HepG2 (cell line): ENCODE measurements around the gene LHPP. TPM values are rescaled to one million over a fixed set of nuclear protein-coding genes. Genes with fewer than 3 reads are reported as not detected.

ENCODE experiments used
- ADNP ChIP-seq: sonication (generic); formaldehyde crosslinking; IDR thresholded peaks from 2 replicates; pipeline ENCODE4 v1.4.0; 2020; ENCODE audit warnings: missing genetic modification reagents
- ATM ChIP-seq: fragments of 450-650 bp; IDR thresholded peaks from 2 replicates; pipeline ENCODE4 v1.7.1; 2017; ENCODE audit warnings: mild to moderate bottlenecking, borderline replicate concordance
- EED ChIP-seq: sonication (generic); formaldehyde crosslinking; IDR thresholded peaks from 2 replicates; pipeline ENCODE4 v1.5.0; 2020; ENCODE audit warnings: mild to moderate bottlenecking, missing genetic modification reagents
- ELK4 ChIP-seq: sonication (generic); formaldehyde crosslinking; IDR thresholded peaks from 2 replicates; pipeline ENCODE4 v1.9.0; 2021; ENCODE audit warnings: missing genetic modification reagents, borderline replicate concordance
- HDAC1 ChIP-seq: sonication (generic); formaldehyde crosslinking; IDR thresholded peaks from 2 replicates; pipeline ENCODE4 v1.5.1; 2020; ENCODE audit warnings: mild to moderate bottlenecking, missing genetic modification reagents
- IKZF1 ChIP-seq: fragments of 450-650 bp; IDR thresholded peaks from 2 replicates; pipeline ENCODE4 v1.7.1; 2016
- MAZ ChIP-seq, 2 experiments: sonication (generic) in 1 of 2; formaldehyde crosslinking in 1 of 2; IDR thresholded peaks; 2 replicates each; pipeline versions ENCODE4 v1.5.0 to v1.6.1; 2012 to 2020; ENCODE audit warnings: low read depth in 2 of 2, mild to moderate bottlenecking in 2 of 2, borderline replicate concordance in 1 of 2, improper control_type of control experiment in 1 of 2, low read length in 1 of 2, missing genetic modification reagents in 1 of 2, moderate library complexity in 1 of 2
- MXD3 ChIP-seq: IDR thresholded peaks from 2 replicates; pipeline ENCODE4 v1.6.1; 2016; ENCODE audit warnings: mild to moderate bottlenecking, missing biosample characterization, missing genetic modification reagents
- SNAPC4 ChIP-seq: sonication (generic); formaldehyde crosslinking; IDR thresholded peaks from 2 replicates; pipeline ENCODE4 v1.4.0; 2020; ENCODE audit warnings: mild to moderate bottlenecking, missing genetic modification reagents
- TBX2 ChIP-seq: sonication (generic); formaldehyde crosslinking; IDR thresholded peaks from 2 replicates; pipeline ENCODE4 v1.5.0; 2020; ENCODE audit warnings: missing genetic modification reagents, mild to moderate bottlenecking, borderline replicate concordance
- TERF1 ChIP-seq: sonication (generic); formaldehyde crosslinking; IDR thresholded peaks from 2 replicates; pipeline ENCODE4 v1.8.0; 2022; ENCODE audit warnings: mild to moderate bottlenecking, missing genetic modification reagents, moderate library complexity
- ZNF180 ChIP-seq: sonication (generic); formaldehyde crosslinking; IDR thresholded peaks from 2 replicates; pipeline ENCODE4 v1.4.0; 2020; ENCODE audit warnings: low read depth, missing genetic modification reagents, borderline replicate concordance
- ZNF335 ChIP-seq: sonication (generic); formaldehyde crosslinking; IDR thresholded peaks from 2 replicates; pipeline ENCODE4 v1.4.0; 2020; ENCODE audit warnings: missing genetic modification reagents
- ZNF501 ChIP-seq: sonication (generic); formaldehyde crosslinking; IDR thresholded peaks from 2 replicates; pipeline ENCODE4 v1.5.1; 2020; ENCODE audit warnings: mild to moderate bottlenecking, moderate library complexity, missing genetic modification reagents
- ZNF607 ChIP-seq: sonication (generic); formaldehyde crosslinking; IDR thresholded peaks from 2 replicates; pipeline ENCODE4 v1.5.1; 2020; ENCODE audit warnings: missing genetic modification reagents, mild to moderate bottlenecking, borderline replicate concordance
- ZNF724P ChIP-seq: sonication (generic); formaldehyde crosslinking; IDR thresholded peaks from 2 replicates; pipeline ENCODE4 v1.8.0; 2022; ENCODE audit warnings: missing genetic modification reagents, borderline replicate concordance
- ZNF766 ChIP-seq: sonication (generic); formaldehyde crosslinking; IDR thresholded peaks from 2 replicates; pipeline ENCODE4 v1.5.0; 2020; ENCODE audit warnings: missing genetic modification reagents, borderline replicate concordance
- ZNF770 ChIP-seq: sonication (generic); formaldehyde crosslinking; IDR thresholded peaks from 2 replicates; pipeline ENCODE4 v1.5.0; 2020; ENCODE audit warnings: mild to moderate bottlenecking, missing genetic modification reagents
- polyA plus RNA-seq, 8 experiments: library from polyadenylated mRNA; depleted of rRNA in 3 of 8; stranded (reverse) in 7 of 8; unstranded in 1 of 8; fragments of >200 nt; fragmentation: Illumina TruSeq in 4 of 8; extraction: Trizol in 4 of 8; gene quantifications; 2 replicates each; pipeline versions ENCODE4 v1.2.1 to v1.2.3, GENCODE V29; 2011 to 2016; ENCODE audit warnings: low read depth in 4 of 8, missing spikeins in 1 of 8, mixed read lengths in 1 of 8; ENCODE audit not compliant: insufficient read depth in 1 of 8
- total RNA-seq, 5 experiments: library from RNA; depleted of rRNA; stranded (reverse); fragments of >200 nt; fragmentation: Illumina TruSeq; extraction: Trizol; gene quantifications; 2 replicates each; pipeline ENCODE4 v1.2.3, GENCODE V29; 2016; ENCODE audit warnings: low read depth in 1 of 5

LHPP gene
- total and polyA plus RNA-seq, 2 of the 13 experiments (the other 11 are each of a cell fraction or from before 2014, with no cell fraction given): 5.2 to 13.1 TPM

GRCh38 chr10:124418726-124419501, 42.7 kb upstream of the LHPP start, which contains the start of gene OAT (continued):
- TF ChIP-seq ZNF180 (CRISPR knock-in tag): no peak
- no peak for TF ChIP-seq IKZF1
- peak; percentile 69; the same call in 1 of the 2 replicates for TF ChIP-seq SNAPC4 (CRISPR knock-in tag)
- TF ChIP-seq EED (CRISPR knock-in tag): no peak
- no peak; the same call in 1 of the 2 replicates for TF ChIP-seq ZNF607 (CRISPR knock-in tag)
- TF ChIP-seq HDAC1 (CRISPR knock-in tag): peak; percentile 54
- peak; percentile 61; the same call in 1 of the 2 replicates for TF ChIP-seq ZNF770 (CRISPR knock-in tag)
- TF ChIP-seq ZNF724P: peak; percentile 28; the same call in 1 of the 2 replicates
- TF ChIP-seq TERF1 (CRISPR knock-in tag): no peak
- TF ChIP-seq ZNF766 (CRISPR knock-in tag): 0 out of 2 replicates have a peak, but pooled peaks have one; percentile 44
- TF ChIP-seq MAZ (IDR thresholded peaks at IDR 0.05; ENCODE audit: borderline replicate concordance, low read depth, low read length): peak; percentile 34; the same call in 1 of the 2 replicates
- TF ChIP-seq MAZ (CRISPR knock-in tag; IDR thresholded peaks at IDR 0.05; ENCODE audit: low read depth): peak; percentile 42
- TF ChIP-seq ZNF501 (CRISPR knock-in tag): no peak
- no peak for TF ChIP-seq ZNF335 (CRISPR knock-in tag)
- peak; percentile 64; the same call in 1 of the 2 replicates for TF ChIP-seq ADNP (CRISPR knock-in tag)
- peak; percentile 43 for TF ChIP-seq TBX2 (CRISPR knock-in tag)
- no peak for TF ChIP-seq ATM
- TF ChIP-seq MXD3 (CRISPR knock-in tag): 0 out of 2 replicates have a peak, but pooled peaks have one; percentile 38
- TF ChIP-seq ELK4 (CRISPR knock-in tag): no peak
